GM12878 (cell line): Measurements from ENCODE around the gene FRMD8. TPM values are rescaled to one million over a fixed set of nuclear protein-coding genes. Genes with fewer than 3 reads are reported as not detected.
A peak's percentile ranks its signal among the peaks of the same experiment; 100 is the strongest.

Experiments used
- ATF2 ChIP-seq: IDR thresholded peaks from 2 replicates; pipeline ENCODE4 v1.6.1; 2012; ENCODE audit warnings: low read length, inconsistent platforms
- EP300 ChIP-seq, 2 experiments: fragments of 150-350 bp in 1 of 2; IDR thresholded peaks; 2 replicates each; pipeline ENCODE4 v1.6.1; 2011 to 2012; ENCODE audit warnings: low read depth in 2 of 2, low read length in 2 of 2, borderline replicate concordance in 1 of 2, improper control_type of control experiment in 1 of 2, inconsistent platforms in 1 of 2; ENCODE audit not compliant: control insufficient read depth in 1 of 2
- IRF5 ChIP-seq: fragments of 450-650 bp; IDR thresholded peaks from 2 replicates; pipeline ENCODE4 v1.6.1; 2017; ENCODE audit warnings: borderline replicate concordance
- MEF2B ChIP-seq: fragments of 450-650 bp; IDR thresholded peaks from 2 replicates; pipeline ENCODE4 v1.6.1; 2018; ENCODE audit warnings: mild to moderate bottlenecking, moderate library complexity; ENCODE audit not compliant: partially characterized antibody, poor library complexity, severe bottlenecking
- NFIC ChIP-seq: IDR thresholded peaks from 2 replicates; pipeline ENCODE4 v1.6.1; 2012; ENCODE audit warnings: low read depth, mild to moderate bottlenecking, inconsistent platforms, low read length, moderate library complexity
- NRF1 ChIP-seq: conservative IDR thresholded peaks from 2 replicates; pipeline ENCODE4 v1.6.1; 2011; ENCODE audit warnings: mild to moderate bottlenecking, low read depth, low read length, improper control_type of control experiment
- PML ChIP-seq: IDR thresholded peaks from 2 replicates; pipeline ENCODE4 v1.6.1; 2012; ENCODE audit warnings: low read length, inconsistent platforms
- RAD21 ChIP-seq: IDR thresholded peaks from 2 replicates; pipeline ENCODE4 v1.6.1; 2011; ENCODE audit warnings: mild to moderate bottlenecking, low read depth, low read length, moderate library complexity; ENCODE audit not compliant: insufficient read depth
- TBL1XR1 ChIP-seq: IDR thresholded peaks from 2 replicates; pipeline ENCODE4 v1.6.1; 2012; ENCODE audit warnings: low read depth, low read length, improper control_type of control experiment
- YY1 ChIP-seq: IDR thresholded peaks from 2 replicates; pipeline ENCODE4 v1.6.1; 2011; ENCODE audit warnings: low read depth, mild to moderate bottlenecking, low read length
- ZNF207 ChIP-seq: fragments of 450-650 bp; IDR thresholded peaks from 2 replicates; pipeline ENCODE4 v1.6.1; 2014; ENCODE audit warnings: antibody characterized with exemption, mild to moderate bottlenecking, borderline replicate concordance
- polyA plus RNA-seq, 11 experiments: library from polyadenylated mRNA; depleted of rRNA in 4 of 11; unstranded in 6 of 11; stranded (reverse) in 5 of 11; fragments of >200 nt; fragmentation: Nextera tagmentation in 4 of 11; fragmentation: Illumina TruSeq in 1 of 11; extraction: Ambion mirVana in 4 of 11; extraction: Trizol in 1 of 11; gene quantifications; 1 replicate in 1 of 11; 2 replicates in 10 of 11; pipeline versions ENCODE4 v1.2.1 to v1.2.3, GENCODE V29; 2011 to 2016; ENCODE audit warnings: inconsistent platforms in 2 of 11, missing spikeins in 2 of 11, low read depth in 1 of 11
- total RNA-seq, 4 experiments: library from RNA; depleted of rRNA in 3 of 4; stranded (reverse); fragments of >200 nt in 3 of 4; fragmentation: Illumina TruSeq in 1 of 4; extraction: Trizol in 1 of 4; gene quantifications; 2 replicates each; pipeline versions ENCODE4 v1.2.1 to v1.2.3, GENCODE V29; 2013 to 2021

The FRMD8 gene
- total and polyA plus RNA-seq, 10 of the 15 experiments (the other 5 are each of a cell fraction or from before 2014, with no cell fraction given): 8.3 to 69.4 (median 28.0) TPM

DNA sequence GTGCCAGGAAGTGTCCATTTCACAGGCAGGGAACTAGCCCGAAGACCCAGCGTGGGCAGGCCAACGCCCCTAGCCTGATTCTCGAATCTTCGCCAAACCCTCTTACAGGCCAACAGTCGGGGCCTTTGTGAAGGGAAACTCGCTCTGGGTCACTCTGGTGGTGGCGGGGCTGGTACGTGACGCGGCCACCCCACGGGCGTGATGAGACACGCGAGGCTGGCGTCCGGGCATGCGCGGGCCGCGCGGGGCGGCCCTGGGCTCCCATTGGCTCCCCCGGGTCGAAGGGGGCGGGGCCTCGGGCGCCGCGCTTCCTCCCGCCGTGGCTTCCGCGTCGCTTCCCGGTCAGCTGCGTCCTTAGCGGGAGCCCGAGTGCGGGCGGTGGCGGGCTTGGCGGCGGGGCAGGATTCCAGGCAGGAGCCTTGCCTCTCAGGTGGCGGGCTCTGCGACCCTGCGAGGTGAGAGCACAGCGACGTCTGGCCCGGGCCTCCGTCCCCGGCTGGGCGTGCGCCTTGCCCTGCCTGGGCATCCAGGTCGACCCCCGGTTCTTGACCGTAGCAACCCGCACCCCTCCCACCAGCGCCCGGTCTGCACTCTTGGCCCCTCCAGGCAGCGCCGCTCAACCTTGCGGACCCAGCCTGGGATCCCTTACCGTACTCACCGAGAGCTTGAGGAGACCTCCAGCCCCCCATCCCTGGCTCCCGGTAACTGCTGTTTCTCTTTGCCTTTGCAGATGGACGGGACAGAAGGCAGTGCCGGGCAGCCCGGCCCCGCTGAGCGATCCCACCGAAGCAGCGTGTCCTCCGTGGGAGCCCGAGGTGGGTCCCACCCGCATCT lies at the start of gene FRMD8 (continued):
- peak; percentile 32; the same call in 1 of the 2 replicates for TF ChIP-seq ZNF207
- TF ChIP-seq NFIC: no peak
- TF ChIP-seq RAD21: no peak
- no peak for TF ChIP-seq IRF5
- no peak for TF ChIP-seq ATF2
- TF ChIP-seq YY1: no peak
- peak; percentile 60; the same call in 1 of the 2 replicates for TF ChIP-seq PML
- peak; percentile 67 for TF ChIP-seq NRF1
- TF ChIP-seq MEF2B: peak; percentile 22
- TF ChIP-seq EP300 (IDR thresholded peaks at IDR 0.05; ENCODE audit: borderline replicate concordance in 1 of 2, control insufficient read depth in 1 of 2, low read depth in 2 of 2, low read length in 2 of 2): no peak
- no peak for TF ChIP-seq TBL1XR1
- TF ChIP-seq, all 136 proteins: peak for 43
